GM21717 (cell line): Measurements from ENCODE around the gene DNTTIP2.
"Not testable (repeated sequence)": the region's sequence is repeated elsewhere in the genome, so short reads cannot be mapped to it uniquely, and the experiment has no call there.

ENCODE experiments used
- ATAC-seq: cut with Tn5 transposase; IDR thresholded peaks from one replicate; pipeline ENCODE4 v1.9.1; 2021; ENCODE audit warnings: mild to moderate bottlenecking, moderate library complexity; ENCODE audit not compliant: unreplicated experiment

The DNTTIP2 gene

GRCh38 chr1:93842750-93843500 lies 36.1 kb downstream of the DNTTIP2 start:
- no peak for ATAC-seq

- ATAC-seq = no peak
These were observed 37.2 kb downstream of the DNTTIP2 start for GRCh38 chr1:93841771-93842170.

DNA sequence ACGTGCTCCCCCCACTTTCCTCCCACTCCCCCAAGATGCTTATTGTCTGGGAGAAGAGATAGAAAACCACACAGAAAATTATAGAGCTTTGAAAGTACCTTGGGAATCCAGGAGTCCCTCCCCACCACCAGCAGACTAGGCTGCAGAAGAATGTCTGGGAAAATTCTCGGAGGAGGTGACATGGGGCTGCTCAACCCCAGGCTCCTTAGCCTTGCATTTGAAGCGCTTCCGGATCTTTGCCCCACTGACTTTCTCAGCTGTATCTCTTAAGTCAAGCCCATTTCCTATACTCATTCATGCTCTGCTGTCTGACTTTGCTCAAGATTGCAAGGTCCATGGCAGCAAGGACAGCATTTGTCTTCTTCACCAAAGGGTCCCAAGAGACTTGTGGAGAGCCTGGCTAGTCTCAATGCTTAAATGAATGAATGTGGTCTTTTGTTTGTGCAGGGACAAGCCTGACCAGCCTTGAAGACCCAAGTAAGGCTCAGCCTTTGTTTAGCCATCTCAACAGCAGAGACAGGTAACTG lies 38.0 kb downstream of the DNTTIP2 start:
- ATAC-seq = no peak

DNA sequence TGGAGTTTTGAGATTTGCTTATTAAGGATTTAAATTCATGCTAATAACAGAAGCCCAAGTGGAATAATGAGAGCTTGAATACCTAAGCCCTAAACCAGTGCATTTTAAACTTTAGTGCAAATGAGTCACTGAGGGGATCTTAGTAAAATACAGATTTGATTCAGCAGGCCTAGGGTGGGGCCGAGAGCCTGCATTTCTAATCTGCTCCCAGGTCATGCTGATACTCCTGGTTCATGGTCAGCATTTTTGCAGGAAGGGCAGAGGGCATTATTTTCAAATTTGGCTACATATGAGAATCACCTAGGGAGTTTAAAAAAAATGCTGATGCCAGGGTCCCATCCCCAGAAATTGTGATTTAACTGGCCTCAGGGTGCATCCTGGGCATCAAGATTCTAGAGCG lies 39.3 kb downstream of the DNTTIP2 start:
- no peak for ATAC-seq

- no peak for ATAC-seq
These were observed 39.7 kb downstream of the DNTTIP2 start for GRCh38 chr1:93839307-93839706.

DNA sequence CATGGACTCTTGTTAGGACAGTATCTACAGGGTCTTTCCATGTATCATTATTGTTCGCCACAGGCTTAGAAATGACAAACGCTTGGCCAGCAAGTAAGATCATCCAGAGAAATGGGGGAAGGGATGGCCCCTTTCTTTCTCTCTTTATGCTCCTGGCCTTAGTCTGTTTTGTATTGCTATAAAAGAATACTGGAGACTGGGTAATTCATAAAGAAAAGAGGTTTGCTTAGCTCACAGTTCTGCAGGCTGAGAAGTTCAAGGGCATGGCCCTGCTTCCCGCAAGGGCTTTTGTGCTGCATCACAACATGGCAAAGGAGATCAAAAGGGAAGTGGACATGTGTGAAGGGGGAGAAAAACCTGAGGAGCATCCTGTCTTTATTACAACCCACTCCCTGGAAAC lies 41.0 kb downstream of the DNTTIP2 start:
- no peak for ATAC-seq

- ATAC-seq = not testable (repeated sequence)
These were observed 45.7 kb downstream of the DNTTIP2 start for GRCh38 chr1:93833293-93833692.

DNA sequence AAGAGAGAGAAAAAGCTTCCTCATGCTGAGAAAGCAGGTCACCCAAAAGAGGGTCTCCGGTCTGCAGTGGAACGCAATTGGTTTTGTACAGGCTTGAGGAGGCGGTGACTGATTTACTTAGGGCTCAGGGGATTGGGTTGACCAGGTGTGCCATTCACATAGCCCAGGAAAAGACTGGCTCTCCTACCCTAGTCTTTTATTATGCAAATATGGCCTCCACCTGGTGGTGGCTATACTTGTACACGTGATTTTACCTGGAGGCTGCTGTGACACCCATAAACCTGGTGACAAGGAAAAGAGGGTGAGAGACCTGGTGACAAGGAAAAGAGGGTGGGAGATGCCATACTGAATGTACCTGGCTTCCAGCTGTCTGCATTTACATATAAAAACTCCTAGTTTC lies 49.9 kb downstream of the DNTTIP2 start:
- ATAC-seq = no peak

GRCh38 chr1:93828367-93828755 lies 50.6 kb downstream of the DNTTIP2 start:
- no peak for ATAC-seq

- ATAC-seq = no peak
These were observed 51.2 kb downstream of the DNTTIP2 start for GRCh38 chr1:93827633-93828366.

GRCh38 chr1:93827128-93827527 lies 51.9 kb downstream of the DNTTIP2 start:
- no peak for ATAC-seq

GRCh38 chr1:93824834-93825233 lies 54.2 kb downstream of the DNTTIP2 start:
- ATAC-seq = no peak

DNA sequence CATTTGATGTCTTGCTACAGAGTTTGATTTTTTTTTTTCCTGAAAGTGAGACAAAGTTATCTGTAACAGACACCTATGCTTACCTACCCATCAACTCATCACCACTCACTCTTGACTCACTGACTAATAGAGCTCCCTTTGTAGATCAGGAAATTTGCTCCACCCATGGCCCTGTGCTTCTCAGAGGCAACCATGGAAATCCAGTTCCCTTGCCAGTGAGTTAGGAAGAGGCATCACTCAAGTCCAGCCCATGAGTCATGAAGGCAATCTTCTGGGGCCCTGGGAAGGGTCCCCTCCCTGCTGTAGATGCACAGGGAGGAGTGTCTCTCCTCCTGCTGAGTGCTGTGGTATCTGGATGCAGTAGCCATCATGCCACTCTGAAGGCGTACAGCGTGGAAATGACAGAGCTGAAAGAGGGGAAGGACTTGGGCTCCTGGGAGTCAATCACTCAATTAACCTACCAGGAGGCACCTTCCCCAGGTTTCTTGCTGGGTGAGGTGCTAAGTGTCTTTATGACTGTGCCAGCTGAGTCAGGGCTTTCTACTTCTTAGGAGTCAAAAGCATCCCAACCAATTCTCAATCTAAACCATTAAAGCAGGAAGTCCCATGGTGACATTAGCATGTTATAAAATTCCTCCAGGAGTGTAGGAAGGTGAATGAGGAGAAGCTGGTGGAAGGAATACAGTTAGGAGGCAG lies 56.1 kb downstream of the DNTTIP2 start:
- ATAC-seq = no peak

GRCh38 chr1:93821423-93822144 lies 57.4 kb downstream of the DNTTIP2 start:
- ATAC-seq = no peak

DNA sequence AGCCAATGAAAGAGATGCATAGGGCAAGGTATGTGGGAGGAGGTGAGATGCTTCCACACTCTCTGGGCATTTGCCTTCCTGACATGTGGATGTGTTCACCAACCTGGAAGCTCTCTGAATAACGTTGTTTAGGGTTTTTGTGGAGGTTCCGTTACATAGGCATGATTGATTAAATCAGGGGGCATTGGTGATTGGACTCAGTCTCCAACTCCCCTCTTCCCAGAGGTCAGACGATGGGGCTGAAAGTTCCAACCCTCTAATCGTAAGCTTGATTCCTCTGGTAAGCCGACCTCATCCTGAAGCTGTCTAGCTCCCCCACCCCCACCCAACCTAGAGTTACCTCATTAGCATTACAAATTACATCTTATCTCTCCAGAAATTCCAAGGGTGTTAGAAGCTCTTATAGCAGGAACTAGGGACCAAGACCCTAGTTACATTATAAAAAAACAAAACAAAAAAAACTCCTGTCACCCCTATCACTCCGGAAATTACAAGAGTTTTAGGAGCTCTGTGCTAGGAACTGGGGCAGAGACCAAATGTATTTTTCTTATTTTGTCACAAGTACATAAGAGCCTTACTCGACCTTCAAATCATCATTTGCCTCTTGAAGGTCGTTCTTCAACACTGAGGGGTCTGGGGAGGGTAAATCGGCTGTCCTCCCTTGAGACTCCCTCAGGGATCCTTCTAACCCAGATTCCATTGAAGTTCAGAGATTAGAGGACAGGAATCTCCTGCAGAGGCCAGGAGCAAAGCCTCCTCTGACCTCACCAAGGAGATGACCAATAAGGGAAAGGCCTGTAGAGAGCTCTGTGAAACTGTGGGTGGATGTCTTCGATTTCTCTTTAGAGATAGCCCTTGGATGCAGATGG lies 58.2 kb downstream of the DNTTIP2 start:
- ATAC-seq = no peak

GRCh38 chr1:93818570-93818959 lies 60.4 kb downstream of the DNTTIP2 start:
- ATAC-seq = no peak

- ATAC-seq = no peak
These were observed 61.0 kb downstream of the DNTTIP2 start for GRCh38 chr1:93817819-93818569.

- ATAC-seq = no peak
These were observed 61.9 kb downstream of the DNTTIP2 start for GRCh38 chr1:93816970-93817678.
